Vagina (tissue), 2 donors: ENCODE results near the gene STK40. TPM values are rescaled to one million over a fixed set of nuclear protein-coding genes. Genes with fewer than 3 reads are reported as not detected.

Experiments used
- DNase-seq, 2 donors: peaks; one replicate each; pipeline ENCODE4 v3.0.0-alpha.2; 2017; ENCODE audit errors: extremely low spot score in 2 of 2
- H3K27ac ChIP-seq: fragments of 200-600 bp; sonication (generic); one replicate; pipeline ENCODE4 v1.5.1; 2019
- H3K27me3 ChIP-seq: fragments of 200-600 bp; sonication (generic); one replicate; pipeline ENCODE4 v1.5.1; 2019
- H3K36me3 ChIP-seq, 2 donors: fragments of 200-600 bp; sonication (generic); one replicate each; pipeline ENCODE4 v1.5.1; 2017 to 2019
- H3K4me1 ChIP-seq: fragments of 200-600 bp; sonication (generic); one replicate; pipeline ENCODE4 v1.5.1; 2019
- H3K4me3 ChIP-seq, 2 donors: fragments of 200-600 bp; sonication (generic); 1 replicate in 1 of 2; 2 replicates in 1 of 2; pipeline ENCODE4 v1.5.1; 2016 to 2019
- H3K9me3 ChIP-seq: fragments of 200-600 bp; sonication (generic); one replicate; pipeline ENCODE4 v1.5.1; 2019
- POLR2A ChIP-seq, 2 donors: fragments of 450-650 bp; IDR thresholded peaks; one replicate each; pipeline ENCODE4 v1.6.1; 2017; ENCODE audit warnings: antibody characterized with exemption in 2 of 2, mild to moderate bottlenecking in 2 of 2, moderate library complexity in 2 of 2
- POLR2AphosphoS5 ChIP-seq, 2 donors: sonication (generic); formaldehyde crosslinking; IDR thresholded peaks; one replicate each; pipeline ENCODE4 v1.9.0; 2017; ENCODE audit warnings: antibody characterized with exemption in 2 of 2, mild to moderate bottlenecking in 2 of 2, low read depth in 1 of 2; ENCODE audit not compliant: insufficient read depth in 1 of 2
- intact Hi-C: fragments of 100-400 bp; cut with DNase I; formaldehyde crosslinking; loops from one replicate; pipeline ENCODE4 v1.15.1; 2023
- total RNA-seq: library from RNA; depleted of rRNA; stranded (reverse); fragments of >200 nt; gene quantifications from one replicate; pipeline ENCODE4 v1.2.3, GENCODE V29; 2016
- TF ChIP-seq, protein P1 (sequence below), 3 experiments: fragments of 450-650 bp in 2 of 3; fragments of 200-600 bp in 1 of 3; sonication (generic) in 1 of 3; IDR thresholded peaks; one replicate each; pipeline ENCODE4 v1.5.1; 2017 to 2019; ENCODE audit warnings: antibody characterized with exemption in 3 of 3, mild to moderate bottlenecking in 2 of 3, moderate library complexity in 2 of 3

STK40 gene
- total RNA-seq, 1 donor from 2014 or later, result 35.4 TPM

DNA sequence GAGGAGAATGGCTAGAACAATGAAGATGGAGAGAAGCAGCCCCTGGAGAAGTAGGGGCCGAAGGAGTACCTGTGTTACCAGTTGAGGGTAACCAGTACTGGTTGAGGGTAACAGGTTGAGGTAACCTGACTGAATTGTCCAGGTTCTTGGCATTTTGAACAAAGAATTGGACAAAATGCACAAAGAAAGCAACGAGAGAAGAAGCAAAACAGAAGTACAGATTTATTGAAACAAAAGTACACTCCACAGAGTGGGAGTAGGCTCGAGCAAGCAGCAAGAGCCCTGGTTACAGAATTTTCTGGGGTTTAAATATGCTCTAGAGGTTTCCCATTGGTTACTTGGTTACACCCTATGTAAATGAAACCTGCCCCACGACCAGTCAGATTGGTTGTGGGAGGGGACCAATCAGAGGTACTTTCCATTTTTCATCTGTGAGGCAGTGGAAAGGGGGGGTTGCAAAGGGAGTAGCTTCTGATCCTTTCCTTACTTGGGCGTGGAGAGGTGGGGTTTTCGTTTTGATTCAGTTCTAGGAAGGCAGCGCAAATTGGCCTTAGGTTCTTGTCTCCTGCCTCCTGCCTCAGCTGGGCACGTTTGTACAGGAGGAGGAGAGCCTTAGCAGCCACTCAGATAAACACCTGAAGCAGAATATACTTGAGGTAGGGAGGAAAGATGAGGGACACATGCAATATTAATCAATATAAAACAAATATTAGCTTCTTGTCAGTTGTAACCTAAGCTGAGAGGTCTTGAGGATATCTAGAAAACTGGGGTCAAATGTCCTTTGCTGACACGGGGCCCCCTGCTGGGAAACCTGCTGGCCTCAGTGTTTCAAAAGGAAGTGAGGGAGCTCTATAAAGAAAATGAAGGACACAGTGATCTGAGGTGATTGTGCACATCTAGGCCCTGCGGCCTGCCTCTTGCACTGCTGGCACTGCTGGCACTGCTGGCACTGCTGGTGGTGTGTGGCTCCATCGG lies 26.2 kb upstream of the STK40 start:
- intact Hi-C loops, result no loop called here
- no peak for DNase-seq
- Histone ChIP-seq H3K4me1 (no peaks in the 10 kb centered on the region), H3K9me3 (no peaks in the 10 kb centered on the region), H3K4me3 (no peak overlapping the region), H3K36me3 (no peaks in the 10 kb centered on the region), H3K27ac (no peak overlapping the region), H3K27me3 (no peaks in the 10 kb centered on the region)
- TF ChIP-seq, protein P1, sequence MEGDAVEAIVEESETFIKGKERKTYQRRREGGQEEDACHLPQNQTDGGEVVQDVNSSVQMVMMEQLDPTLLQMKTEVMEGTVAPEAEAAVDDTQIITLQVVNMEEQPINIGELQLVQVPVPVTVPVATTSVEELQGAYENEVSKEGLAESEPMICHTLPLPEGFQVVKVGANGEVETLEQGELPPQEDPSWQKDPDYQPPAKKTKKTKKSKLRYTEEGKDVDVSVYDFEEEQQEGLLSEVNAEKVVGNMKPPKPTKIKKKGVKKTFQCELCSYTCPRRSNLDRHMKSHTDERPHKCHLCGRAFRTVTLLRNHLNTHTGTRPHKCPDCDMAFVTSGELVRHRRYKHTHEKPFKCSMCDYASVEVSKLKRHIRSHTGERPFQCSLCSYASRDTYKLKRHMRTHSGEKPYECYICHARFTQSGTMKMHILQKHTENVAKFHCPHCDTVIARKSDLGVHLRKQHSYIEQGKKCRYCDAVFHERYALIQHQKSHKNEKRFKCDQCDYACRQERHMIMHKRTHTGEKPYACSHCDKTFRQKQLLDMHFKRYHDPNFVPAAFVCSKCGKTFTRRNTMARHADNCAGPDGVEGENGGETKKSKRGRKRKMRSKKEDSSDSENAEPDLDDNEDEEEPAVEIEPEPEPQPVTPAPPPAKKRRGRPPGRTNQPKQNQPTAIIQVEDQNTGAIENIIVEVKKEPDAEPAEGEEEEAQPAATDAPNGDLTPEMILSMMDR (IDR thresholded peaks at IDR 0.05), result no peak
- no peak for TF ChIP-seq POLR2A (IDR thresholded peaks at IDR 0.05)
- no peak for TF ChIP-seq POLR2AphosphoS5 (IDR thresholded peaks at IDR 0.05; ENCODE audit: insufficient read depth in 1 of 2, low read depth in 1 of 2)

DNA sequence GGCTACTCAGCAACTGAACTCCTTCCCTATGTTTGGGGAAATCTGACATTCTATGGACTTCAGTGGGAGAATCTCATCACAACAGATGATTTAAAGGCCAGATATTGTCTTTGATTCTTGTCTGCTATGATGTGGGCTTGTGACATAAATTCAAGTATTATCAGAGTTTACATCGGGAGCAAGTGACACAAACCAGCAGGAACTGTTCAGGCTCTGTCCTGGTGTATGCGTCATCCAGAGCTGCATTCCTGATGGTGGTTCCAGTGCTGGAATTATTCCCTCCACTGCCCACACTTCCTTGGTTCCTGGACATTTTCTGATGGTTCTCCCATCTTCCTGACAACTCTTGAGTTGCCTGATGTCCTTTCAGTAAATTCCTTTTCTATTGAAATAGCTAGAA lies 22.8 kb upstream of the STK40 start:
- H3K9me3 ChIP-seq, result no peaks in the 10 kb centered on the region
- no peak overlapping the region for H3K27ac ChIP-seq
- no peaks in the 10 kb centered on the region for H3K27me3 ChIP-seq
- no peak for DNase-seq
- intact Hi-C loops, result no loop called here
- H3K36me3 ChIP-seq, result no peaks in the 10 kb centered on the region
- H3K4me3 ChIP-seq, result no peak overlapping the region
- TF ChIP-seq POLR2A (IDR thresholded peaks at IDR 0.05) (no peak), POLR2AphosphoS5 (IDR thresholded peaks at IDR 0.05; ENCODE audit: insufficient read depth in 1 of 2, low read depth in 1 of 2) (no peak)
- TF ChIP-seq, protein P1 (IDR thresholded peaks at IDR 0.05), result no peak
- H3K4me1 ChIP-seq, result no peaks in the 10 kb centered on the region

DNA sequence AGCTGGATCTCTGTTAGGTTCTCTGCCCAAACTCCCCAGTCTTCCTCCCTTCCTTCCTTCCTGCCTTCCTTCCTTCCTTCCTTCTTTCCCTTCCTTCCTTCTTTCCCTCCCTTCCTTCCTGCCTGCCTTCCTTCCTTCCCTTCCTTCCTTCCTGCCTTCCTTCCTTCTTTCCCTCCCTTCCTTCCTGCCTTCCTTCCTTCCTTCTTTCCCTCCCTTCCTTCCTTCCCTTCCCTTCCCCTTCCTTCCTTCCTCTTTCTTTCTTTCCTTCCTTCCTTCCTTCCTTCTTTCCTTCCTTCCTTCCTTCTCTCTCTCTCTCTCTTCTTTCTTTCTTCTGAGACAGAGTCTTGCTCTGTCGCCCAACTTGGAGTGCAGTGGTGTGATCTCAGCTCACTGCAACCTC lies 20.7 kb upstream of the STK40 start:
- no peak for DNase-seq
- intact Hi-C loops, result no loop called here
- Histone ChIP-seq H3K9me3 (no peaks in the 10 kb centered on the region), H3K4me3 (no peak overlapping the region), H3K4me1 (no peaks in the 10 kb centered on the region), H3K27ac (no peak overlapping the region), H3K27me3 (no peaks in the 10 kb centered on the region), H3K36me3 (no peaks in the 10 kb centered on the region)
- TF ChIP-seq, protein P1 (IDR thresholded peaks at IDR 0.05), result no peak
- no peak for TF ChIP-seq POLR2AphosphoS5 (IDR thresholded peaks at IDR 0.05; ENCODE audit: insufficient read depth in 1 of 2, low read depth in 1 of 2)
- TF ChIP-seq POLR2A (IDR thresholded peaks at IDR 0.05), result no peak

DNA sequence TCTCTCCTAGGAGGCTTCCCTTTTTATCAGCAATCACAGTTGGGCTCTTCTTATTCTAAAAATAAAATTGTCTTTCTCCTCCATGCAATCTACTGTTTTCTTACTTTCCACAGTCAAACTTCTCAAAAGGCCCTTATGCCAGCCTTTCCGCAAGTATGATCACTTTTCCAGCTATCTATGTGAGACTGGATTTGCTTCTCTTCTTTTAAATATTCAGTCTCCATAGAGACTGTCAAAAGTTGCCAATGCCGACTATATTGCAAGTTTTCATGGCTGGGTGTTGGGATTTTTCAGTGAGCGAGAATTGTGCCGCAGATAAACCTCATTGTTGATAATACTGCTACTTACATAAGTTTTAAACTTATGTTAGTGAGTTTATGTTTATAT lies 16.8 kb upstream of the STK40 start:
- no peak for DNase-seq
- peaks cover 5% of the 10 kb centered on the region for H3K4me1 ChIP-seq
- no peaks in the 10 kb centered on the region for H3K9me3 ChIP-seq
- intact Hi-C loops, result no loop called here
- no peak overlapping the region for H3K27ac ChIP-seq
- H3K4me3 ChIP-seq, result no peak overlapping the region
- H3K27me3 ChIP-seq, result no peaks in the 10 kb centered on the region
- H3K36me3 ChIP-seq, result no peaks in the 10 kb centered on the region
- TF ChIP-seq POLR2AphosphoS5 (IDR thresholded peaks at IDR 0.05; ENCODE audit: insufficient read depth in 1 of 2, low read depth in 1 of 2), result no peak
- TF ChIP-seq, protein P1 (IDR thresholded peaks at IDR 0.05), result no peak
- no peak for TF ChIP-seq POLR2A (IDR thresholded peaks at IDR 0.05)
